Activated naive CD4-positive, alpha-beta T cell treated with Interleukin-2 at 50 U/mL for 16 hours (primary cell): ENCODE results near the gene SV2A.
A peak's percentile ranks its signal among the peaks of the same experiment; 100 is the strongest.
"Not testable (repeated sequence)": the region's sequence is repeated elsewhere in the genome, so short reads cannot be mapped to it uniquely, and the experiment has no call there.

Experiments
- DNase-seq: peaks from one replicate; pipeline ENCODE4 v3.0.0-alpha.2; 2020

Gene SV2A

DNA sequence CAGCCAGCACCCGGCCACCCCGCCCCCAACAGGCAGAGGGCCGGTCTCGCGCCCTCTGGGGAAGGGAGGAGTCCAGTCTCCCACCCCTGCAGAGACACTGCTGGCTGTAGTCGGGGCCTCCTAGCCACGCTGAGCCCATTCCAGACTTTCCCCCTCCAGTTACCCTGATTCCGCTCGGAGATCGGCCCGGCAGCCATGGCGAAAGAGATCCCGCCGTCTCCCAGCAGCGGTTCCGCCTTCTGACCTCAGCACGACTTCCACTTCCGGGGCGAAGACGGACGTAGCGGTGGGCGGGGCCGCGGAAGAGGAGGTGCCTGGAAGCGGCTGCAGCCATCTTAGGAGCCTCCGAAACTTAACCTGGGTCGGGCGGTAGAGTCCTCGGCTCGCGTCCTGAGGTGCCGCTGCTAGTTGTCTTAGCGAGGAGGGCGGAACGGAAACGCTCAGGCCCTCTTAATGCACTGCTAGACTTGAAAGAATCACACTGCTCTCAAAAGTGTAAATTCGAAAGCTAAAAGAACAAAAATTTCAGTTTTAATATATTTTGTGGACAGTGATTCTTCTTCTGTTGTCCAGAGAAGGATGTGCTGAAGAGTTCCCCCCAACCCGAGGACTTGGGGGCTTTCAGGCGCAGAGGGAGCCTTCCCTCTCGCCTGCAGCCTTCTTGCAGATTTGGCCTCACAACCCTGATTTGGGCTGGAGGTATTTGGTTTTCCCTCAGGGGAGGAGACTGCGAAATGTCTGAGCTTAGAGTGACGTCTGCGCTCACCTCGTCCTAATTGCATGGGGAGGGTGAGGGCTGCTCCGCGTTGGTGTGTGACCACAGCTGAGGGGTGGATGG is 10.1 kb upstream of the SV2A start, which contains the start of gene SF3B4:
TSS of gene SF3B4 (minus strand) at position 241 of the 838 bp plus-strand sequence. CDS start at position 197, 44 bp downstream.
- peak; percentile 97 for DNase-seq

DNA sequence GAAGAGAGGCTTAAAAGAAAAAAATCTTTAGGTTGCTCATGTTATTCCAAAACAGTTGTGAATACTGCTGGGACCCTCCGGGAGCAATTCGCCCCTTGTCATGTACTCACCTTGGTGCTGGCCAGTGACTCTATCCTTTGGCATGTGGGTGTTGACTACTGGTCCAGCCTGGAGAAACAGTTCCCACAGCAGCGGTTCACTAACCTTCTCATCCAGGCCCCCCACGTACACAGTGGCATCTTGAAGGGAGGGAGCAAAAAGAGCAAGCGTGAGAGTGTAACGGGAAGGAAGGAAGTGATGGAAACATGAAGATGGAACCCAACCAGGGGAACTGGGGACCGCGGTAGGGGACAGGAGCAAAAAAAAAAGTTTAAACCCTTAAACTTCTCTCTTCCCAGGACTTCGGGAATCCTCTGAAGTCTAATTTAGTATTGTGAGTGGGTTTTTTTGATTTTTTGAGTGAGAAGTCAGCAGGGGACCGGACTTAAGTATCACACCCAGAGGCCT is 9.5 kb upstream of the SV2A start:
- DNase-seq: no peak

DNA sequence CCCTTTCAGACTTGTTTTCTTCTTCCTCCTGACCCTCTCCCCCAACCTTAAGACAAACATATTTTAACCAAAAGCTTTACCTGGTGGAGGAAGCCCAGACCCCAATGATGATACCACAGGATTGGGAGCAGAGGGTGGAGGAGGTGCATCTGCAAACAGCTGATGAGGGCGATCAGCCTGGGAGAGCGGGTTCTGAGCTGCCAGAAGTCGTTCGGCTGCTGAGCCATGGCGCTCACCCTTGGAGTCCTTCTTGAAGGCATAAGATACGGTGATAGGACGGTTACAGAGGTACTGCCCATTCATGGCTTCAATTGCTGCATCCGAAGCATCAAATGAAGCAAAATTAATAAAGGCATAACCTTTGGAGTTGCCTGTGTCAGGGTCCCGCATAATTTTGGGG is 8.7 kb upstream of the SV2A start:
- no peak for DNase-seq

DNA sequence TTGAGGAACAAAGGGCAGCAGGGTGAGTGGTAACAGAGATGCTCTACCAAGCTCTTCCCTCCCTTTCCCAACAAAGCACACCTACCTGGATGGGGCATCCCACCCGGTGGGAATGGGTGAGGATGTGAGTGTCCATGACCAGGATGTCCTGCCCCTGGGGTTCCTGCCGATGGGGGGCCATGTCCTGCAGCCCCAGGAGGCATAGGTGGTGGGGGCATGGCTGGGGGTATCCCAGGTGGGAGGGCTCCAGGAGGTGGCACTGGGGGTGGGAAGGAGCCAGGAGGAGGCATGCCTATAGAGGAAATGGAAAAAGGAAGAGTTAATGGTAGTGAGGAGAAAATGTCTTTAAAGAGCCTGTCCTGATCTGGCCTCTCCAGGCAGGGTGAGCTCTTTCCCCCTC is 8.1 kb upstream of the SV2A start:
- no peak for DNase-seq

DNA sequence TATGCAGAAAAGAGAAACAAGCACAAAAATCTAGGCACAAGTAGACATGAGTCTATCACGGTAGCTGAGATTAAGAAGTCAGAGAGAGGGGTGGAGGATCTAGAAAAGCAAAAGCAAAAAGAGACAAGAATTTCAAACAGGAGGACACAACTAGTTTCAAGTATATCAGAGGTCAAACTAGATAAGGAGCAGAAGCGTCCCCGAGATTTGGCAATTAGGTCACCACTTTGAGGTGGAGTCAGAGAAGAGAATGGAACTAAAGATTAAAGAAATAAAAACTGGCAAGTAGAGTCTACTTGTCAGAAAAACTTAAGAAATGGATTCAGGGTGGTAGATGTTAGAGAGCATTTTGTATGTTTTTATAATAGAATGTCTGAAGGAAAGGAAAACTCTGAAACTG is 7.7 kb upstream of the SV2A start:
- no peak for DNase-seq

DNA sequence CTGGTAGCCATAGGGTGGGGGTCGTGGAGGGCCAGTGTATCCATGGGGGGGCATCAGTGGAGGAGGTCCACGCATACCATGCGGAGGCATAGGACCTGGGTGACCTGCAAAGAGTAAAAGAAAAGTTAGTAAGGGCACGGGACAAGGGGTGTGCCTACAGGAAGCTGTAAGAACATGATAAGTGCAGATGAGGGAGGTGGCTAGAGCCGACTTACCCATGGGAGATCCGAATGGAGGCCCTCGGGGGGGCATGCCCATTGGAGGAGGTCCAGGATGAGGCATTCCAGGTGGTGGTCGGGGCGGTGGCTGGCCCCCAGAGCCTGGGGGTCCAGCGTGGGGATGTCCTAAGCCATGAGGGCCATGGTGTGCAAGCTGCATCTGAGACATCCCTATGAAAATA is 6.0 kb upstream of the SV2A start:
- no peak for DNase-seq

DNA sequence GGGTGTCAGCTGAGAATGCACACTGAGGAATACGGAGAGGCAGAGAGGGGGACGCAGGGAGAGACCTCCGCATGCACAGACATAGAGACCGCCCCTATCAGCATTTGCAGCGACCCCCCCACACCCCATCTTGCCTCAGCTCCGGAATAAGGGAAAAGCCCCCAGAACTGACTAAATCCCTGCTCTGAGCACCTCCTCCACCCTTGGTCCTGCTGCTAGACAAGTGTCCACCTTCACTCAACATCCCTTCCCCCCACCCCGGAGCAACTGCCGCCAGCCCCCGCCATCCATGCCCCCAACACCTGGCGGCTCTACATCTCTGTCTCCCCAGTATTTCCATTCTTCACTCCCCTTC is 769 bp downstream of the SV2A start:
- DNase-seq: no peak

DNA sequence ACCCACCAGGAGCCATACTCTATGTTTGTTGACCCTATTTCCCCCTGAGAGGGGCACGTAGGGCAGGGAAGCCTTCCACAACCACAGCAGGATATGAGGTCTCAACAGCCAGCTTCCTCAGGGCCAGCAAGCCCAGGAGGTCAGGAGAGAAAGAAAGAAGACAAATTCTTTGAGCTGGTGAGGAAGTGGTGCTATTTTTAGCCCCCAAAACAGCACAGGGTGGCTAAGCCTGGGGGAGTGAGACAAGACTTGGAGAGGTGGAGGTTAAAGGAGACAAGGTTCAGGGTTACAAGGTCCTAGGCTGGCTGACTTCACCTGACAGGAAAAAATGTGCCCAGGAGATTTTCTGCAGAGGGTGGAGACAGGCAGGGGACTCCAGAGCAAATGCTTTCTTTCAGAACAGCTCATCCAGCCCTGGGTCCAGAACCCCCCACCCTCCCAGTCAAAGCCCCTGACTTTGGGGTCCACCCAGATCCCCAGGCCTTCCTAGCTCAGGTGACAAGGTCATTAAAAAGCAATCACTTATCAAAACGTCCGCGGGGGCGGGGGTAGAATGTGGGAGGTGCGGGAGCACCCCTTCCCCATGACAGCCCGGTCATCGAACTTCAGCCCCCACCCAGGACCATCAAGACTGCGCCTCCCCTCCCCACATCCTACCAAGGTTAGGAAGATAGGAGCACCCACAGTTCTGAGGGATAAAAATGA is 1.3 kb downstream of the SV2A start:
- no peak for DNase-seq

DNA sequence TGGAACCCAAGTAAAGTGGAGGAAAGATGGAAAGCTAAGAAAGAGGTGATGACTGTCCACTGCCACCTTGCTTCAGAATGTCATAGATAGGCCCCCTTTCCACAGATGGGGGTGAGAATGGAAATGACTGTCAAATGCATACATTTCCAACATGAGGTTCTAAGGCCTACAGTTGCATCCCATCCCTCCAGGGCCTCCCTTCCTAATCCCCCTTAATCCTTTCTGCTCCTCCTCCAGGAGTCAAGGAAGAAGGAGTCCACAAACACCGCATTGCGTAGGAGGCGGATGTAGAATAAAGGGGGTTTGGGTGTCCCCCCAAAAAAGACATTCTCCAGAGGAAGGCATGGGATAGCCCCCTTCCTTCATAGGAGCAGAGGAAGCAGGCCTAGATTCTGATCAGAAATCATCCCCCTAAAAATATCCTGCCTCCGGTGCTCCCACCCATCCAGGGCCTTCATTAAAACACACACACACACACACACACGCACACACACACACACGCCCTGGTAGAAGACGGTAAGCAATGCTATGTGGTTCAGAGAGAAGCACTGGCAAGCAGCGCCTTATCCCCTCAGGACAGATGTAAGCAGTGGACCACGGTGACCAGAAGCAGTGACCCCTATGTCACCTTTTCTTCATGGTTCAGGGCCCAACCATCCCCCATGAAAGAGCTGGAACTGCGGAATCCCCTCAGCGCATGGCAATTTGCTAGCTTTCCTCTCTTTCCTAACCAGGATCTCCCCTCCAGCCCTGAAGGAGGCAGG is 2.0 kb downstream of the SV2A start:
- no peak for DNase-seq

DNA sequence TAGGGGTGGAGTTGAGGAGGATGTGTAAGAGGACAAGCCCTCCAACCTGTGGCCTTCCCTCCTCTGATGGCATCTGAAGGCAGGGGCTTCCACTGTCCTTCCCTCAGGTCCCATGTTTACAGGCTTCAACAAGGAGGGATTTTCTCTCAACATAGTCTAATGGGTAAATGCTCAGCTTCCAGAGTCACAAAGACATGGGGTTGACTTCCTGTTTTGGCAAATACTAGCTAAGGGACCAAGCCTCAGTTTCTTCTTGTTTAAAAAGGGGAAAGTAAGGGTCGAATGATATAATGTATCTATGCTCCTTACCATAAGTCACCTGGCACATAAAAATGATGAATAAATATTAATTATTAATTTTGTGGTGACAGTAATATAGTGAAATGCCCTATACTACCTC is 3.1 kb downstream of the SV2A start:
- DNase-seq: no peak

DNA sequence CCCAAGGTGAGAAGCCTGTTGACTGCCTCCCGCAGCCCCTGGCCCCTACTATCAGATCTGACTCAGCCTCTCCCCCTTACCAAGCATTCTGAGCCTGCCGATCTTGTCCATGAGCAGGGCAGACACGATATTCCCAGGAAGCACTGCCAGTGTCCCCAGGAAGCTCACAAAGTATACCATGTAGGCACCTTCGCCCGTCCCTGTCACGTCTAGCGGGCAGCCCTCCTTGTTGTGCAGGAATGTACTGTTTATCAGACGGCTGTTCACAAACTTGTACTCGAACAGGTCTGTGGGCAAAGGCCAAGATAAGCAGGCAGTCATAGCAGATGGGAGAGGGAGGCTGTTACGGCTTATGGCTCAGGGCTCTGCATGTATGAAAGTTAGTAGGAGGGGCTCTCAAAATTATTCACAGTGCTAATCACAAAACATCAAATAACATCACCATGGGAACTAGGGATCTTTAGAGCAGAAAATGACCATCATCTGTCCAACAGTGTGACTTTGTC is 11.0 kb downstream of the SV2A start:
- no peak for DNase-seq

DNA sequence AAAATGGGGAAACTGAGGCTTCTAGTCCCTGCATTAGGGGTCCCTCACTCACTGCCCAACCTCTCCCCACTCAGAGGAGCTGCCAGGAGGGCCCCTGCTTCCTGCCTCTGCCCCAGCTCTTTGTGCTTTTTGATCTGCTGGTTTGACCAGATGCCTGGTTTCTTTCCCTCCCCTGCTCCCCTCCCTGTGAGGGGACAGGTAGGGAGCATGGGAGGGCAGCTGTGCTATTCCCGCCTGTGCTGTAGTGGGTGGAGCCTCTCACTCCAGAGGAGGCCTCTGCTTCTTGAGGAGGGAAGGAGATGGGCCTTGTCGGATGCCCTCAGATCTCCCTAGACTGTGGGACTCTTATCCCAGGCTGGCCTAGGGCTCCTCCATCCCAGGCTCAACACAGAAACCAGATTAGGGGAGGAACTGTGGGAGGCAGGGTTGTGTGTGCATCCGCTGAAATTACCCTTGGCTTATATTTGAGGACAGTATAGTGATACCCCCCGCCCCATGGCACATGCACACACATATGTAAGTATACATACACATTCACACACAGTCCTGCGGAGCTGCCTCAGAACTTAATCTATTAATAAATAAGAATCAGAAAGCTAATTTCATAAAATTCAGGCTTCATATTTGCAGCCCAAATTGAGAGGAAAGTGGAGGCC is 13.7 kb downstream of the SV2A start:
- no peak for DNase-seq

DNA sequence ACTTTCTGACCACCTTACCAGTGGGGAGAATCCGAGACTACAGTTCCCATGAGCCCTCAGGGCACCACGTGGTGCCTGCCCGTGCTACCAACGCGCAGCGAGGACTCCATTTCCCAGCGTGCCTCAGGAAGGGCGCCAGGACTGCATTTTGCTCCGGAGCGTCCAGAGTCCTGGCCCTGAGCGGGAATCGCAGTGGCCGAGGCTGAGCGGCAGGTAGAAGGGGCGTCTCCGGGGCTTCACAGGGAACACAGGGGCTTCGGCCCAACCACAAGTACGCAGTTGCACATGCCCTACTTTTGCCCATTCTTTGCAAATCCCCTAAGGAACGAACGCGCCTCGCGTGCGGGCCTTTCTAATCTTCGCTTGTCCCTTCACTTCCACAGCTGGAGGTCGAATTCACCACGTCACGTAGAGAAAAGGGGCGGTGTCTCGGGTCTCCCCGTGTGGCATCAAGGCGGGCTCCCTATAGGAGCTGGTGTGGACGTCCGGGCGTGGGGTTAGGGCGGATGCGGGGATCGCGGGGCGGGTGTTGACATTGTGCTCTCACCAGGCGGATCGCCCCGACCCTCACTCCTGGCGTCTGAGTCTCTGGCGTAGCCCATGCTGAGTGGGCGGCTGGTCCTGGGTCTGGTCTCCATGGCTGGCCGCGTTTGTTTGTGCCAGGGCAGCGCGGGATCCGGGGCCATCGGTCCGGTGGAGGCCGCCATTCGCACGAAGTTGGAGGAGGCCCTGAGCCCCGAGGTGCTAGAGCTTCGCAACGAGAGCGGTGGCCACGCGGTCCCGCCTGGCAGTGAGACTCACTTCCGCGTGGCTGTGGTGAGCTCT is 18.0 kb downstream of the SV2A start, which contains the start of gene BOLA1:
TSS of gene BOLA1 (plus strand) at position 109 of the 825 bp plus-strand sequence. CDS start at position 601, 492 bp downstream.
- peak; percentile 84 for DNase-seq

DNA sequence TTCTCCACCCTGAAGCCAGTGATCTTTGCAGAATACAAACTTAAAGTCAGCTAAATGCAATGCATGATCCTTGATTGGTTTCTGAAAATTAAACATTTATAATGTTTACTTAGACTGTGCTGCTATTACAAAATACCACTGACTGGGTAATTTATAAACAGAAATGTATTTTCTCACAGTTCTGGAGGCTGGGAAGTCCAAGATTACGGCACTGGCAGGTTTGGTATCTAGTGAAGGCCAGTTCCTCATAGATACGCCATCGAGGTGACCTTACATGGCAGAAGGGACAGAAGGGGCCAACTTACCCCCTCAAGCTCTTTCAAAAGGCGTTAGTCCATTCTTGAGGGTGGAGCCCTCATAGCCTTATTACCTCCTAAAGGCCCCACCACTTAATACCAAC is 21.1 kb downstream of the SV2A start:
- no peak for DNase-seq

DNA sequence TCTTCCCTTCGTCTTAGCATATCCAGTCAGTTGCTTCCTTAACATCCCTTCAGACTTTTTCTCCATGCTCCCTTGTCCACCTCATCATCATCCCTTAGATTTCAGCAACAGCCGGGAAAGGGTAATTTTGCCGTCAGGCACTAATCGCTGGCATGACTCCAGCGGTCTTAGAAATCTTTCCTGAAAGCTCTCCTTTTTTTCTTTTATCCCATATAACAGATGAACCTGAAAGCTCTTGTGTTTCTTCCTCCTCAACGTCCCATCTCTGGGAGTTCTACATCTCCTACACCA is 28.7 kb downstream of the SV2A start:
- no peak for DNase-seq

DNA sequence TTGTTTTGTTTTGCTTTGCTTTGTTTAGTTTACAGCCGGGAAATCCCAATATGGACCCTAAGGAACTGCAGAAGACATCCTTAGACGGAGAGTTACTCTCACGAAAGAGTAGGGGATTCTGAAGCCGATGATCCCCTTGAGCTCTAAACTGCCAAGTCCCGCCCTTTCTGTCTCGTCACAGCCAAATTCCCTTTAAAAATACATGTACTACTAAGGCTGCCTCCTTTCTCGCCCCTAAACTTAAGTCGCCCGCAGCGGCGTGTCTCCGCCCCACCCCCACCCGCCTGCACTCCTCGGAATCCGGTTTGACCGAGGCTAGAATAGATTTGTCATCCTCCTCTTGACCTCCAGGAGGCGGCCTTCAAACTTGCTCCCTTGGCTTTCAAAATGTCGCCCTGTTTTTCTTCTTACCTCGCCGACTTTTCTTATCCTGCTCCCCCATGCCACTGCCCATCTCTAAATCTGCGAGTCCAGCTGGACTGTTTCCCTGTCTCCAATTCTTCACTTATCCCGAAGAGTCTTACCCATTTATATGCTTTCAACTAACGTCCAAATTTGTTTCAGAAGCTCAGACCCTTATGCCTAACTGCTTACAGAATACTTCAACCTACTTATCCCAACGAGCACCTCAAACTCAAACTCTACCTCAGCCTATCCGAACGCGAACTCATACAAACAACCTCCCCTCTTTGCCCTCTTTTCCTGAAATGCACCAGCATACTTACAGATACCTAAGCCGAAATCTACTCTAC is 29.2 kb downstream of the SV2A start:
- DNase-seq: peak; percentile 77

DNA sequence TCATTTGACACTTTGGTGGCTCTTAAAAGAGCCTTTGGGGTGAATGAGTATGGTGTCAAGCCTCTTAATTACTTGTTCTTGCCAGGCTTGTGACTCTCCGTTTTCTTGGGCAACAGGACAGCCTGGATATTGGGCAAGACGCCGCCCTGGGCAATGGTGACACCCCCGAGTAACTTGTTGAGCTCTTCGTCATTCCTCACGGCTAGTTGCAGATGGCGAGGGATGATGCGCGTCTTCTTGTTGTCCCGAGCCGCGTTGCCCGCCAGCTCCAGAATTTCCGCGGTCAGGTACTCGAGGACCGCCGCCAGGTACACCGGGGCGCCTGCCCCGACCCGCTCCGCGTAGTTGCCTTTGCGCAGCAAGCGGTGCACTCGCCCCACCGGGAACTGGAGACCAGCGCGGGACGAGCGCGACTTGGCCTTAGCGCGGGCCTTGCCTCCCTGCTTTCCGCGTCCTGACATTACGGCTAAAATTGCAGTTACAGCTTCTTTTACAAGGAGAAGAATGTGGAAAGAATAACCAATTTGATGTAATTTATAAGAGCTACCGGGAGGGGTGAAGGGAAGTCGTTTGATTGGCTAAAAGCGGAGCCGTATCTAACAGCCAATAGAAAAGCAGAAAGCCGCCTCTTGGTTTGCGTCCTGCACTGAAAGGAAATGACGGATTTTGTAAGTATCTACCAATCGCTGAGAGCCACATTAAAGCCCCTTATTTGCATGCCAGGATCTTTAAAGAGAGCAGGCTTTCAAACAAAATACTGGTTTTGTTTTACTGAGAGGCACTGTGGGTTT is 30.0 kb downstream of the SV2A start:
- peak; percentile 71 for DNase-seq

DNA sequence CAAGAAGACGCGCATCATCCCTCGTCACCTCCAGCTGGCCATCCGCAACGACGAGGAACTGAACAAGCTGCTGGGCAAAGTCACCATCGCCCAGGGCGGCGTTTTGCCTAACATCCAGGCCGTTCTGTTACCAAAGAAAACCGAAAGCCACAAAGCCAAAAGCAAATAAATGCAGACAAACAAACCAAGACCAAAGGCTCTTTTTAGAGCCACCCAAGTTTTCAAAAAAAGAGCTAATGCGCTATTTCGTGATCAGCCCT is 30.5 kb downstream of the SV2A start:
- not testable (repeated sequence) for DNase-seq

DNA sequence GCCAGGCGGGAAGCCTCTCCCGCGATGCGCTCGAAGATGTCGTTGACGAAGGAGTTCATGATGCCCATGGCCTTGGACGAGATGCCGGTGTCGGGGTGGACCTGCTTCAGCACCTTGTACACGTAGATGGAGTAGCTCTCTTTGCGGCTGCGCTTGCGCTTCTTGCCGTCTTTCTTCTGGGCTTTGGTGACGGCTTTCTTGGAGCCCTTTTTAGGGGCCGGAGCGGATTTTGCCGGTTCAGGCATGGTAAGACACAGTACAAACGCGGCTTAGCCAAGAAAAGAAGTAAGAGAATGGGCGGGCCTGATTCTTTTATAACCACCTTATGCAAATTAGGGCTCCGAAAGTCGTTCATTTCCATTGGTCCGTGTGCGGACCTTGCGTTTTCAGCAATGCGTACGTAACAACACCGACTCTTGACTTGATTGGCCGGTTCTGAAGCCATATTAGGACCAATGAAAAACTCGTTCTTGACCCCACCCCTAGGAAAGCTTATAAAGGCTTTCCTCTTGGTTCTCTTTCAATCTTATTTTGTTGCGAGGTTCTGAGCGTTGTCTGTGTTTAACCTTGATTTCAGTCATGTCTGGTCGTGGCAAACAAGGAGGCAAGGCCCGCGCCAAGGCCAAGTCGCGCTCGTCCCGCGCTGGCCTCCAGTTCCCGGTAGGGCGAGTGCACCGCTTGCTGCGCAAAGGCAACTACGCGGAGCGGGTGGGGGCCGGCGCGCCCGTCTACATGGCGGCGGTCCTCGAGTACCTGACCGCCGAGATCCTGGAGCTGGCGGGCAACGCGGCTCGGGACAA is 31.0 kb downstream of the SV2A start:
- peak; percentile 82 for DNase-seq

DNA sequence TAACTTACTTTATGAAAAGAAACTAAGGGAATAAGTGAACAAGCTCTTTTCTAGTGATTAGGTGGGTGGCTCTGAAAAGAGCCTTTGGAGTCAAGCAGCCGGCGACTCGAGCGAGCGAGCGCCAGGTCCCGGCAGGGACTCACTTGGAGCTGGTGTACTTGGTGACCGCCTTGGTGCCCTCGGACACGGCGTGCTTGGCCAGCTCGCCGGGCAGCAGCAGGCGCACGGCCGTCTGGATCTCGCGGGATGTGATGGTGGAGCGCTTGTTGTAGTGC is 31.6 kb downstream of the SV2A start:
- not testable (repeated sequence) for DNase-seq
